ENCODE data around the gene KIAA0040.

The KIAA0040 gene

GRCh38 chr1:175217721-175218531 lies 25.4 kb upstream of the KIAA0040 start:
- H3K36me3 ChIP-seq = no peaks in the 10 kb centered on the region
- H3K27me3 ChIP-seq = no peaks in the 10 kb centered on the region
- H3K27ac ChIP-seq = no peak overlapping the region
- peaks cover 0 to 3% of the 10 kb centered on the region in 2 experiments for H3K4me1 ChIP-seq (ENCODE audit: control insufficient read depth in 1 of 2, insufficient read depth in 1 of 2, low read depth in 1 of 2, low read length in 1 of 2)
- no peak overlapping the region for H3K4me3 ChIP-seq (ENCODE audit: low read depth in 1 of 2, low read length in 1 of 2)
- H3K9me3 ChIP-seq = no peaks in the 10 kb centered on the region
- TF ChIP-seq, protein P1, sequence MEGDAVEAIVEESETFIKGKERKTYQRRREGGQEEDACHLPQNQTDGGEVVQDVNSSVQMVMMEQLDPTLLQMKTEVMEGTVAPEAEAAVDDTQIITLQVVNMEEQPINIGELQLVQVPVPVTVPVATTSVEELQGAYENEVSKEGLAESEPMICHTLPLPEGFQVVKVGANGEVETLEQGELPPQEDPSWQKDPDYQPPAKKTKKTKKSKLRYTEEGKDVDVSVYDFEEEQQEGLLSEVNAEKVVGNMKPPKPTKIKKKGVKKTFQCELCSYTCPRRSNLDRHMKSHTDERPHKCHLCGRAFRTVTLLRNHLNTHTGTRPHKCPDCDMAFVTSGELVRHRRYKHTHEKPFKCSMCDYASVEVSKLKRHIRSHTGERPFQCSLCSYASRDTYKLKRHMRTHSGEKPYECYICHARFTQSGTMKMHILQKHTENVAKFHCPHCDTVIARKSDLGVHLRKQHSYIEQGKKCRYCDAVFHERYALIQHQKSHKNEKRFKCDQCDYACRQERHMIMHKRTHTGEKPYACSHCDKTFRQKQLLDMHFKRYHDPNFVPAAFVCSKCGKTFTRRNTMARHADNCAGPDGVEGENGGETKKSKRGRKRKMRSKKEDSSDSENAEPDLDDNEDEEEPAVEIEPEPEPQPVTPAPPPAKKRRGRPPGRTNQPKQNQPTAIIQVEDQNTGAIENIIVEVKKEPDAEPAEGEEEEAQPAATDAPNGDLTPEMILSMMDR (IDR thresholded peaks at IDR 0.05) = no peak

- Histone ChIP-seq H3K27ac (no peak overlapping the region), H3K4me1 (ENCODE audit: control insufficient read depth in 1 of 2, insufficient read depth in 1 of 2, low read depth in 1 of 2, low read length in 1 of 2) (peaks cover 0 to 3% of the 10 kb centered on the region in 2 experiments), H3K4me3 (ENCODE audit: low read depth in 1 of 2, low read length in 1 of 2) (no peak overlapping the region), H3K9me3 (no peaks in the 10 kb centered on the region), H3K27me3 (no peaks in the 10 kb centered on the region), H3K36me3 (no peaks in the 10 kb centered on the region)
- TF ChIP-seq, protein P1 (IDR thresholded peaks at IDR 0.05) = no peak
These were observed 23.9 kb upstream of the KIAA0040 start for GRCh38 chr1:175216444-175216843.

GRCh38 chr1:175211656-175212055 lies 19.1 kb upstream of the KIAA0040 start:
- no peaks in the 10 kb centered on the region for H3K27me3 ChIP-seq
- no peak overlapping the region for H3K4me3 ChIP-seq (ENCODE audit: low read depth in 1 of 2, low read length in 1 of 2)
- TF ChIP-seq, protein P1 (IDR thresholded peaks at IDR 0.05) = no peak
- H3K4me1 ChIP-seq (ENCODE audit: control insufficient read depth in 1 of 2, insufficient read depth in 1 of 2, low read depth in 1 of 2, low read length in 1 of 2) = peaks cover 16 to 17% of the 10 kb centered on the region in 2 experiments
- no peaks in the 10 kb centered on the region for H3K36me3 ChIP-seq
- no peaks in the 10 kb centered on the region for H3K9me3 ChIP-seq
- H3K27ac ChIP-seq = no peak overlapping the region

GRCh38 chr1:175210744-175211143 lies 18.2 kb upstream of the KIAA0040 start:
- TF ChIP-seq, protein P1 (IDR thresholded peaks at IDR 0.05) = no peak
- Histone ChIP-seq H3K27ac (no peak overlapping the region), H3K36me3 (no peaks in the 10 kb centered on the region), H3K27me3 (no peaks in the 10 kb centered on the region), H3K4me1 (ENCODE audit: control insufficient read depth in 1 of 2, insufficient read depth in 1 of 2, low read depth in 1 of 2, low read length in 1 of 2) (peaks cover 19 to 21% of the 10 kb centered on the region in 2 experiments), H3K4me3 (ENCODE audit: low read depth in 1 of 2, low read length in 1 of 2) (no peak overlapping the region), H3K9me3 (no peaks in the 10 kb centered on the region)

GRCh38 chr1:175209493-175209921 lies 16.9 kb upstream of the KIAA0040 start:
- Histone ChIP-seq H3K4me3 (ENCODE audit: low read depth in 1 of 2, low read length in 1 of 2) (no peak overlapping the region), H3K4me1 (ENCODE audit: control insufficient read depth in 1 of 2, insufficient read depth in 1 of 2, low read depth in 1 of 2, low read length in 1 of 2) (peaks cover 19 to 21% of the 10 kb centered on the region in 2 experiments), H3K27me3 (no peaks in the 10 kb centered on the region), H3K27ac (no peak overlapping the region), H3K9me3 (no peaks in the 10 kb centered on the region), H3K36me3 (no peaks in the 10 kb centered on the region)
- TF ChIP-seq, protein P1 (IDR thresholded peaks at IDR 0.05) = no peak

Measured in neutrophil (primary cell).